Colonic mucosa (tissue), 4 donors: Measurements from ENCODE around the gene ANG. TPM values are rescaled to one million over a fixed set of nuclear protein-coding genes. Genes with fewer than 3 reads are reported as not detected.
A peak's percentile ranks its signal among the peaks of the same experiment; 100 is the strongest.

ENCODE experiments used
- DNase-seq: peaks from one replicate; pipeline ENCODE4 v3.0.0-alpha.2; 2020
- H3K27ac ChIP-seq: fragments of 200-600 bp; one replicate; pipeline ENCODE4 v1.8.0; 2021
- H3K27me3 ChIP-seq: fragments of 200-600 bp; one replicate; pipeline ENCODE4 v1.8.0; 2021
- H3K36me3 ChIP-seq: fragments of 200-600 bp; one replicate; pipeline ENCODE4 v1.8.0; 2021
- H3K4me1 ChIP-seq: fragments of 200-600 bp; one replicate; pipeline ENCODE4 v1.8.0; 2021; ENCODE audit warnings: mild to moderate bottlenecking
- H3K4me3 ChIP-seq: fragments of 200-600 bp; one replicate; pipeline ENCODE4 v1.8.0; 2021
- H3K9ac ChIP-seq, 2 donors: one replicate each; pipeline ENCODE4 v1.7.0; 2013; ENCODE audit warnings: control low read depth in 2 of 2, low read depth in 2 of 2, low read length in 2 of 2
- H3K9me3 ChIP-seq: fragments of 200-600 bp; one replicate; pipeline ENCODE4 v1.8.0; 2021
- intact Hi-C: fragments of 100-400 bp; cut with DNase I; formaldehyde crosslinking; loops from one replicate; pipeline ENCODE4 v1.14.1; 2022
- total RNA-seq, 2 donors: library from RNA; stranded (reverse); fragmentation: NEBNext Ultra II Directional in 1 of 2; extraction: Animal tissue kit (Norgen Biotek cat#: 25700) in 1 of 2; gene quantifications; one replicate each; pipeline ENCODE4 v1.2.1, GENCODE V29; 2021
- TF ChIP-seq, protein P1 (sequence below): fragments of 200-600 bp; IDR thresholded peaks from one replicate; pipeline ENCODE4 v1.8.0; 2022; ENCODE audit warnings: antibody characterized with exemption, mild to moderate bottlenecking
- donor health status: healthy.
- donor health status: DM: no; HTN: no; CAD: no.
- donor health status: DM: no; HTN: no; CAD: no.

ANG gene
- total RNA-seq, 2 donors from 2014 or later: 50.0 to 73.6 TPM

DNA sequence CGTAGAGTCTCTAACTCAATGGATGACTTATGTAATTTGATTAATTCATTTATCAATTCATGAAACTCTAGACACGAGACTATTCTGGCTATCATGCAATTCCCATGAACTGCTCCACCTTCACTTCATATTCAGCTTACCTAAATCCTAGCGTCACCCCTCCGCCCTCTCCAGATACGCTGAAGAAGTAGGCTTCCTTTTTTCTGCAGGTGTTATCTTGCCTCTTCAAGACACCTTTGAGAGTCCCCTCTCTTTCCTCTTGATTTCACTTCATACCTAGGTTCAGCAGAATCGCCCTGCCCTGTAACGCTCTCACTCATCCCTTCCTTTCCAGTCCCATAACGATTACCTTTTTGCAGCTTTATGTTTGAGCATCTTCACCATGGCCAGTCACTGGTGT lies 8.2 kb upstream of the ANG start:
- no peak for DNase-seq
- no peaks in the 10 kb centered on the region for H3K36me3 ChIP-seq
- peak overlapping the region in 1 of 2 donors; percentile 100 for H3K9ac ChIP-seq
- no peaks in the 10 kb centered on the region for H3K27me3 ChIP-seq
- H3K27ac ChIP-seq: peak overlapping the region; percentile 100
- TF ChIP-seq, protein P1, sequence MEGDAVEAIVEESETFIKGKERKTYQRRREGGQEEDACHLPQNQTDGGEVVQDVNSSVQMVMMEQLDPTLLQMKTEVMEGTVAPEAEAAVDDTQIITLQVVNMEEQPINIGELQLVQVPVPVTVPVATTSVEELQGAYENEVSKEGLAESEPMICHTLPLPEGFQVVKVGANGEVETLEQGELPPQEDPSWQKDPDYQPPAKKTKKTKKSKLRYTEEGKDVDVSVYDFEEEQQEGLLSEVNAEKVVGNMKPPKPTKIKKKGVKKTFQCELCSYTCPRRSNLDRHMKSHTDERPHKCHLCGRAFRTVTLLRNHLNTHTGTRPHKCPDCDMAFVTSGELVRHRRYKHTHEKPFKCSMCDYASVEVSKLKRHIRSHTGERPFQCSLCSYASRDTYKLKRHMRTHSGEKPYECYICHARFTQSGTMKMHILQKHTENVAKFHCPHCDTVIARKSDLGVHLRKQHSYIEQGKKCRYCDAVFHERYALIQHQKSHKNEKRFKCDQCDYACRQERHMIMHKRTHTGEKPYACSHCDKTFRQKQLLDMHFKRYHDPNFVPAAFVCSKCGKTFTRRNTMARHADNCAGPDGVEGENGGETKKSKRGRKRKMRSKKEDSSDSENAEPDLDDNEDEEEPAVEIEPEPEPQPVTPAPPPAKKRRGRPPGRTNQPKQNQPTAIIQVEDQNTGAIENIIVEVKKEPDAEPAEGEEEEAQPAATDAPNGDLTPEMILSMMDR: no peak
- H3K9me3 ChIP-seq: no peaks in the 10 kb centered on the region
- H3K4me1 ChIP-seq: peaks cover 7% of the 10 kb centered on the region
- intact Hi-C loops: loop anchor here (10.0 kb wide), 2 partner anchors 216 to 266 kb away; partner anchors contain the start of genes PIP4P1, PNP and TEP1
- H3K4me3 ChIP-seq: no peak overlapping the region

DNA sequence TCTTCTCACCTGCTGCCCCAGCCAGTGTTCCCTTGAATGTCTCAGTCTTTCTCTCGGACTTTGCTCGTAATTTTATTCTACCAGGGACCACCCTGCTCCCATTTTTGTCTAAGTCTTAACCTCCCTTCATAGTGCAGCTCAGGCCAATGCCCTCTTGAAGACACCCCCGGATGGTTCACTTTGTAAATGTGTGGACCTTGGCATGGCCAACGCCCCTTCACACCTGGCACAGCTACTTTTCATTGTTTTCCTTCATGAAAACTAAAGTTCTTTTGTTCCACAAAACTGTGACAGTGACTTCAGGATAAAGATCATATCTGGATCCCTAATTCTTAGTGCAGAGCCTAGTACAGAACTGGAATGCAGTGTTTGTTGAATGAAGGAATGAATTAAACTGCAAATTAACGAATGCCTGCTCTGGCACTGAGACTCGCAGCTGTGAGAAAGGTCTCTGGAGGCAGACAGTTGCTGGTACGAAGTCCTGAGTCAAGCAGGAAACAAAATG lies 7.7 kb upstream of the ANG start:
- no peaks in the 10 kb centered on the region for H3K36me3 ChIP-seq
- H3K27ac ChIP-seq: peak overlapping the region; percentile 100
- intact Hi-C loops: loop anchor here (10.0 kb wide), 2 partner anchors 216 to 266 kb away; partner anchors contain the start of genes PIP4P1, PNP and TEP1
- peak overlapping the region; percentile 98 to 100 for H3K9ac ChIP-seq
- H3K27me3 ChIP-seq: no peaks in the 10 kb centered on the region
- H3K4me1 ChIP-seq: peaks cover 7% of the 10 kb centered on the region
- TF ChIP-seq, protein P1: no peak
- H3K9me3 ChIP-seq: no peaks in the 10 kb centered on the region
- DNase-seq: peak; percentile 68
- H3K4me3 ChIP-seq: peak overlapping the region; percentile 53

DNA sequence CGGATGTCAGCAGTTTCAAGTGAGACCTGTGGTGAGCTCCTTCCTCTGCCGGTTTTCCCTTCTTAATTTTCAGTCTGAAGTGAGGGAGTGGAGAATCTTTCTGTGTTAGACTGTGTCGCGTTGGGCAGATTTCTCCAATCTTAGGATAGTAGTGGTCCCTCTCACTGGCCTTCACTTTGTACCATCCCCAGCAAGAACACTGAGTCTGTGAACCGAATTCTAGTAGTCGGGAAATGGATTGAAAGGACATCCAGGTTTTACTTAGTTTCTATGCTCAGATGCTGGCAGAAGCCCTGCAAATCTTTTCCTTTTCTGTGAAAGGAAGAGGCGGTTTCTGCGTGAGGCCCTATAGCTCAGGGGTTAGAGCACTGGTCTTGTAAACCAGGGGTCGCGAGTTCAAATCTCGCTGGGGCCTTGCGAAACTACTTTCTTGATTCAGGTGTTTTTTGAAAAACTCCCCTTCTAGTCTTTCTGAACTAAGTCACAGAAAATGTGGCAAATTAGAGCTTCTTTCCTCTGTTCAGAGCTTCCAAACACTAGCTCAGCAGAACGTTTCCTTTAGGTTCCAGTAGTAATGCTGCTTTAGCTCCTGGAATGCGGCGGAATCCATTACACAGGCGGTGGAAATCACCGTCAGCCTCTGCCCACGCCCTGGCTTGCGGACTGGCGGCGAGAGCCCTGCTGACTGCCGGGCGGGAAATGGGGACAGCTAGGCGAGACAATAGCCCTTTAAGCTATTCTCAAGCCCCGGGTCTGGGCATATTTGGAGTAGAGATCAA lies 7.0 kb upstream of the ANG start:
- Histone ChIP-seq H3K27ac (peak overlapping the region; percentile 100), H3K9ac (peak overlapping the region; percentile 98 to 100), H3K9me3 (no peaks in the 10 kb centered on the region), H3K36me3 (no peaks in the 10 kb centered on the region), H3K27me3 (no peaks in the 10 kb centered on the region), H3K4me3 (peak overlapping the region; percentile 53), H3K4me1 (peaks cover 7% of the 10 kb centered on the region)
- peak; percentile 88 for DNase-seq
- TF ChIP-seq, protein P1: no peak
- intact Hi-C loops: loop anchor here (2.0 to 10.0 kb wide), 3 partner anchors 69 to 267 kb away; partner anchors contain the start of genes PIP4P1, PNP and TEP1

DNA sequence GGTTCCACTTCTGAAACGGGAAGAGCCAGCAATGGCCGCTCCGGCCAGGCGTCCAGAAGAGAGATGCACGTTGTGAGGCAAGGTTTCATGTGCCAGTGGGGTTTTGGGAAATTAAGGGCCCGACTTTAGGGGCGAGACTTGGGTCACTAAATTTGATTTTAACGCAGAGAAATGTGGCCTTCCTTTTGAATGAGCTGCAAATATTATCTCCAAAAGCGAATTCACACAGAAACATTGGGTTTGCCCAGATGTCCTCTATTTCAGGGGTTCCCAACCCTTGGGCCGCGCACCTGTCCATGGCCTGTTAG lies 6.5 kb upstream of the ANG start:
- Histone ChIP-seq H3K4me3 (peak overlapping the region; percentile 53), H3K4me1 (peaks cover 7% of the 10 kb centered on the region), H3K27ac (peak overlapping the region; percentile 100), H3K36me3 (no peaks in the 10 kb centered on the region), H3K27me3 (no peaks in the 10 kb centered on the region), H3K9ac (peak overlapping the region; percentile 98 to 100), H3K9me3 (no peaks in the 10 kb centered on the region)
- peak; percentile 59 for DNase-seq
- TF ChIP-seq, protein P1: no peak
- intact Hi-C loops: loop anchor here (2.0 to 10.0 kb wide), 3 partner anchors 69 to 267 kb away; partner anchors contain the start of genes PIP4P1, PNP and TEP1

DNA sequence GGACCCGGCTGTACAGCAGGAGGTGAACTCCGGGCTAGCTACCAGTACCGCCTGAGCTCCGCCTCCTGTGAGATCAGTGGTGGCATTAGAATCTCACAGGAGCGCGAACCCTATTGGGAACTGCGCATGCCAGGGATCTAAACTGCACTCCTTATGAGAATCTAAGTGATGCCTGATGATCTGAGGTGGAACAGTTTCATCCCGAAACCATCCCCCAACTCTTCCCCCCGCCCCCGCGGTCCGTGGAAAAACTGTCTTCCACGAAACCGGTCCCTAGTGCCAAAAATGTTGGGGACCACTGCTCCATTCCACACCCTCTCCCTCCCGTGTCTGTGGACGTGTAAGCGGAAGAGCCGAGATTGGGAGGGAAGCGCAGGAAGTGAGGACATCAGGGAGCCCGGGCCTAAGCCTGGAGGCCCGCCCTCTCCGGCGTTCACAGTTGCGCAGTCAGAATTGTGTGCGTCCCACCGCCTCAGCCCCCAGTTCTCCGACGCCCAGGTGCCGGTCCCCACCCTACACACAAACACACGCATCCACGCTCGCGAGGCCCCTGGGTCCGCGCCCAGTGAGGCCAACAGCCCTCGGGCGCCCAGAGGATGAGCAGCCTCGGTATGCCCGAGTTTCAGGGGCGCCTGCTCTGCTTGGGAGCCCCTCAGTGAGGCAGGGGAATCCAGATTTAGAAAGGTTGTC lies 6.0 kb upstream of the ANG start:
- peak; percentile 89 for DNase-seq
- TF ChIP-seq, protein P1: no peak
- H3K27me3 ChIP-seq: no peaks in the 10 kb centered on the region
- H3K9ac ChIP-seq: peak overlapping the region; percentile 98 to 100
- peak overlapping the region; percentile 53 for H3K4me3 ChIP-seq
- H3K36me3 ChIP-seq: no peaks in the 10 kb centered on the region
- H3K27ac ChIP-seq: peak overlapping the region; percentile 100
- intact Hi-C loops: loop anchor here (2.0 to 10.0 kb wide), 3 partner anchors 70 to 268 kb away; partner anchors contain the start of genes PIP4P1, PNP and TEP1
- H3K9me3 ChIP-seq: no peaks in the 10 kb centered on the region
- peaks cover 7% of the 10 kb centered on the region for H3K4me1 ChIP-seq
